A549 (cell line): ENCODE results near the gene HSP90AA1.

Experiments
- ESRRA ChIP-seq: fragments of 150-350 bp; IDR thresholded peaks from 2 replicates; pipeline ENCODE4 v1.6.1; 2014; ENCODE audit warnings: mild to moderate bottlenecking, low read length, borderline replicate concordance
- PBX3 ChIP-seq: IDR thresholded peaks from 2 replicates; pipeline ENCODE4 v1.6.1; 2012
- RARB ChIP-seq: fragments of 250-450 bp; sonication (Bioruptor Pico); IDR thresholded peaks from 2 replicates; pipeline ENCODE4 v1.8.0; 2021; ENCODE audit warnings: mild to moderate bottlenecking, moderate library complexity
- ZSCAN20 ChIP-seq: fragments of 250-450 bp; sonication (Bioruptor Pico); IDR thresholded peaks from 2 replicates; pipeline ENCODE4 v1.8.0; 2022; ENCODE audit warnings: mild to moderate bottlenecking, moderate library complexity
- TF ChIP-seq, protein P1 (sequence below): fragments of >200 bp; sonication (Bioruptor Twin); formaldehyde crosslinking; IDR thresholded peaks from 3 replicates; pipeline ENCODE4 v1.5.1; 2016
- TF ChIP-seq, protein P2 (sequence below): fragments of >200 bp; sonication (Bioruptor Twin); formaldehyde crosslinking; IDR thresholded peaks from 2 replicates; pipeline ENCODE4 v1.6.1; 2016

GRCh38 chr14:102052522-102052921 is 34.3 kb downstream of the HSP90AA1 start:
- TF ChIP-seq, protein P1, sequence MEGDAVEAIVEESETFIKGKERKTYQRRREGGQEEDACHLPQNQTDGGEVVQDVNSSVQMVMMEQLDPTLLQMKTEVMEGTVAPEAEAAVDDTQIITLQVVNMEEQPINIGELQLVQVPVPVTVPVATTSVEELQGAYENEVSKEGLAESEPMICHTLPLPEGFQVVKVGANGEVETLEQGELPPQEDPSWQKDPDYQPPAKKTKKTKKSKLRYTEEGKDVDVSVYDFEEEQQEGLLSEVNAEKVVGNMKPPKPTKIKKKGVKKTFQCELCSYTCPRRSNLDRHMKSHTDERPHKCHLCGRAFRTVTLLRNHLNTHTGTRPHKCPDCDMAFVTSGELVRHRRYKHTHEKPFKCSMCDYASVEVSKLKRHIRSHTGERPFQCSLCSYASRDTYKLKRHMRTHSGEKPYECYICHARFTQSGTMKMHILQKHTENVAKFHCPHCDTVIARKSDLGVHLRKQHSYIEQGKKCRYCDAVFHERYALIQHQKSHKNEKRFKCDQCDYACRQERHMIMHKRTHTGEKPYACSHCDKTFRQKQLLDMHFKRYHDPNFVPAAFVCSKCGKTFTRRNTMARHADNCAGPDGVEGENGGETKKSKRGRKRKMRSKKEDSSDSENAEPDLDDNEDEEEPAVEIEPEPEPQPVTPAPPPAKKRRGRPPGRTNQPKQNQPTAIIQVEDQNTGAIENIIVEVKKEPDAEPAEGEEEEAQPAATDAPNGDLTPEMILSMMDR = no peak
- no peak for TF ChIP-seq PBX3
- TF ChIP-seq, protein P2, sequence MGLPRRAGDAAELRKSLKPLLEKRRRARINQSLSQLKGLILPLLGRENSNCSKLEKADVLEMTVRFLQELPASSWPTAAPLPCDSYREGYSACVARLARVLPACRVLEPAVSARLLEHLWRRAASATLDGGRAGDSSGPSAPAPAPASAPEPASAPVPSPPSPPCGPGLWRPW = no peak
- no peak for TF ChIP-seq RARB (CRISPR knock-in tag)
- TF ChIP-seq ESRRA = no peak
- TF ChIP-seq ZSCAN20 (CRISPR knock-in tag) = no peak
